SJCRH30 (cell line): Measurements from ENCODE around the gene MYMX. TPM values are rescaled to one million over a fixed set of nuclear protein-coding genes. Genes with fewer than 3 reads are reported as not detected.

Experiments
- DNase-seq, 2 experiments: peaks; one replicate each; pipeline ENCODE4 v3.0.0-alpha.2; 2015 to 2020
- H3K27ac ChIP-seq: fragments of 250-450 bp; sonication (Bioruptor Pico); 2 replicates; pipeline ENCODE4 v1.5.1; 2020; ENCODE audit warnings: mild to moderate bottlenecking, moderate library complexity
- H3K27me3 ChIP-seq: fragments of 250-450 bp; sonication (Bioruptor Pico); 2 replicates; pipeline ENCODE4 v1.5.1; 2020; ENCODE audit warnings: mild to moderate bottlenecking, moderate library complexity
- H3K36me3 ChIP-seq: fragments of 250-450 bp; sonication (Bioruptor Pico); 2 replicates; pipeline ENCODE4 v1.5.1; 2020; ENCODE audit warnings: mild to moderate bottlenecking, moderate library complexity
- H3K4me1 ChIP-seq: fragments of 250-450 bp; sonication (Bioruptor Pico); 2 replicates; pipeline ENCODE4 v1.5.1; 2020; ENCODE audit warnings: mild to moderate bottlenecking, moderate library complexity
- H3K4me3 ChIP-seq: fragments of 250-450 bp; sonication (Bioruptor Pico); 2 replicates; pipeline ENCODE4 v1.5.1; 2020; ENCODE audit warnings: mild to moderate bottlenecking, moderate library complexity
- H3K9me3 ChIP-seq: fragments of 250-450 bp; sonication (Bioruptor Pico); replicated peaks from 2 replicates; pipeline ENCODE4 v1.5.1; 2020; ENCODE audit warnings: mild to moderate bottlenecking, moderate library complexity
- total RNA-seq: library from RNA; depleted of rRNA; stranded (reverse); fragments of >200 nt; shearing (Covaris generic); gene quantifications from 2 replicates; pipeline ENCODE4 v1.2.3, GENCODE V29; 2014

Gene MYMX
- total RNA-seq, 1 experiment from 2014 or later: 106 TPM

DNA sequence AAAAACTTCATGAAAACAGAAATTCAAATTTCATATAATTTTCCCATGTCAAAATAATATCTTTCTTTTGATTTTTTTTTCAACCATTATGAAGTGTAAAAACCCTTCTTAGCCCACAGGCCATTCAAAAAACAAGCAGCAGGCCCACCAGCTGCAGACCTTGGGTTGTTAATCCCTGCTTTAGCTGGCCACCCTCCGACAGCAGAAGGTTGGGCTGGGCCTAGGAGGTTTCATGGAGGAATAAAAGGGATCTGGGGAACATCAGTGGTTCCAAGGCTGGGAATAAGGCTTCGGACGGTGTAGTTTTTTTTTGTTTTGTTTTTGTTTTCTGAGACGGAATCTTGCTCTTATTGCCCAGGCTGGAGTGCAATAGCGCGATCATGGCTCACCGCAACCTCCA, 26.6 kb downstream of the MYMX start:
- Histone ChIP-seq H3K36me3 (peaks cover 9% of the 10 kb centered on the region), H3K4me3 (no peak overlapping the region), H3K9me3 (no peaks in the 10 kb centered on the region), H3K27me3 (no peaks in the 10 kb centered on the region), H3K4me1 (no peaks in the 10 kb centered on the region; the same call in 1 of the 2 replicates), H3K27ac (no peak overlapping the region)
- no peak for DNase-seq

DNA sequence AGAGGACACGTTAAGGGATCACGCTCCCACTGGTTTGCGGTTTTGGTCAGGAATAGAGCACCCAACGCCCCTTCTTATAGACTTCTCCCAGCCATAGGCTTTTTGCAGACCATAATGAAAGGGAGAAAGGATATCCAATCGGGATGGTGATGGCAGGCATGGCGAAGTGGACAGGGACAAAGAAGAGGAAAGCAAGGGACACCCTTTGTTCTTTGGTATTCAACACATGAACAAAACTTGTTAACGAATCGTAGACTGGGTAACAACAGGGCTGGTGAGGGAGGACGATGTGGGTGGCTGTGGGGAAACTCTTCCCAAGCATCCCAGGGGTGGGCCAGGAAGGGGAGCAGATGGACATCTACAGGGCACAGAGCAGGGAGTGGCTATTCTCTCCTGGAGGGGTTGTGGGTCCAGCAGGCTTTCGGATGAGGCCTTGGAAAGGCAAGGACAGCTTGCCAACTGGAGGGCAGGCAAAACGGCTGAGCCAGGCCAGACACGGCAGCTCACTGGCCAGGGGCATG, 28.7 kb downstream of the MYMX start:
- Histone ChIP-seq H3K9me3 (no peaks in the 10 kb centered on the region), H3K4me1 (no peaks in the 10 kb centered on the region; the same call in none of the 2 replicates), H3K27me3 (no peaks in the 10 kb centered on the region), H3K27ac (no peak overlapping the region), H3K4me3 (peak overlapping the region; percentile 93), H3K36me3 (peaks cover 31% of the 10 kb centered on the region)
- DNase-seq: no peak

DNA sequence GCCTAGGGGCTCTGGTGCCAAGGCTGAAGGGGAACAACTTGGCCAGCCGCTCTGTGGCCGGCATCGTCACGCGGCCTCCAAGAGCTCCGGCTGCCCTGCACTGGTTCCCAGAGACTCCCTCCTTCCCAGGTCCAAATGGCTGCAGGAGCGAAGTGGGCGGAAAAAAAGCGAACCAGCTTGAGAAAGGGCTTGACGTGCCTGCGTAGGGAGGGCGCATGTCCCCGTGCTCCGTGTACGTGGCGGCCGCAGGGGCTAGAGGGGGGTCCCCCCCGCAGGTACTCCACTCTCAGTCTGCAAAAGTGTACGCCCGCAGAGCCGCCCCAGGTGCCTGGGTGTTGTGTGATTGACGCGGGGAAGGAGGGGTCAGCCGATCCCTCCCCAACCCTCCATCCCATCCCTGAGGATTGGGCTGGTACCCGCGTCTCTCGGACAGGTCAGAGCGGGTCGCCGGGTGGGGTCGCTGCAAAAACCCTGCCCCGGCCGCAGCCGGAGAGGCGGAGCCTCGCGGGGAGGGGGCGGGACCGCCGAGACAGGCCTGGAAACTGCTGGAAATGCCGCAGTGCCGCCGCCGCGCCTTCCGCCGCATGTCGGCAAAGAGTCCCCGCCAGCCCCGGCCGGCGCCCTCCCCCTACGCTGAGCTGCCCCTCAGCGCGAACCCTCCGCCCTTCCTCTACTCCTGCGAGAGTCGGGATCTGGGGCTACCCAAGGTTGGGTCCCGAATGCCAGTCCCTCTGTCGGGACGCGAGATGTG, 29.4 kb downstream of the MYMX start:
- DNase-seq: peak; percentile 82
- Histone ChIP-seq H3K27me3 (no peaks in the 10 kb centered on the region), H3K9me3 (no peaks in the 10 kb centered on the region), H3K27ac (peak overlapping the region; percentile 84), H3K36me3 (peaks cover 37% of the 10 kb centered on the region), H3K4me3 (peak overlapping the region; percentile 93), H3K4me1 (no peaks in the 10 kb centered on the region; the same call in none of the 2 replicates)

DNA sequence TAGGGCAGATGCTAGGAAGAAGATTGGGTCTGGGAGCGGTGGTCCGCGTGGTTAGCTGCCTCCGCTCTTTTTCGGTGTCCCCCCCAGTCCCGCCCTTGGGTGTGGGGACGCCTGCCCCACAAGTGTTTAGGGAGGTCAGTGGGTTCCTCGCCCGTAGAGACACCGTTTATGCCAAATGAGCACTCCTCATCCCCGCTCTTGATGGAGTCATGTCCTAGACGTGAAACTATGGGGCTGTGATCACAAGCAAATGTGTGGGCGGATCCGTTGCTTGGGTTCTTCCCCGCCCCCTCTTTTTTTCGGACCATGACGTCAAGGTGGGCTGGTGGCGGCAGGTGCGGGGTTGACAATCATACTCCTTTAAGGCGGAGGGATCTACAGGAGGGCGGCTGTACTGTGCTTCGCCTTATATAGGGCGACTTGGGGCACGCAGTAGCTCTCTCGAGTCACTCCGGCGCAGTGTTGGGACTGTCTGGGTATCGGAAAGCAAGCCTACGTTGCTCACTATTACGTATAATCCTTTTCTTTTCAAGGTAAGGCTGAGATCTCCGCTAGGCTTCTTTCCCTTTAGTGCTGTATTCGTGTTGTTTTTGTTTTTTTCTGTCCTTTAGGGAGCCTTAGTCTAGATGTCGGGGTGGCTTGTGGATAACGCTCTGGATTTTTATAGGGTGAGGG, 30.1 kb downstream of the MYMX start, which contains the start of gene HSP90AB1:
HSP90AB1 (plus strand) TSS at position 439 of the 675 bp plus-strand sequence. CDS start 1,529 bp downstream, outside the sequence.
- Histone ChIP-seq H3K4me3 (peak within 1 kb of the TSS; percentile 93), H3K27ac (peak within 1 kb of the TSS; percentile 84), H3K36me3 (peaks cover 44% of the 10 kb centered on the region), H3K27me3 (no peaks in the 10 kb centered on the region), H3K4me1 (no peaks in the 10 kb centered on the region; the same call in none of the 2 replicates), H3K9me3 (no peaks in the 10 kb centered on the region)
- peak; percentile 95 to 97 for DNase-seq

DNA sequence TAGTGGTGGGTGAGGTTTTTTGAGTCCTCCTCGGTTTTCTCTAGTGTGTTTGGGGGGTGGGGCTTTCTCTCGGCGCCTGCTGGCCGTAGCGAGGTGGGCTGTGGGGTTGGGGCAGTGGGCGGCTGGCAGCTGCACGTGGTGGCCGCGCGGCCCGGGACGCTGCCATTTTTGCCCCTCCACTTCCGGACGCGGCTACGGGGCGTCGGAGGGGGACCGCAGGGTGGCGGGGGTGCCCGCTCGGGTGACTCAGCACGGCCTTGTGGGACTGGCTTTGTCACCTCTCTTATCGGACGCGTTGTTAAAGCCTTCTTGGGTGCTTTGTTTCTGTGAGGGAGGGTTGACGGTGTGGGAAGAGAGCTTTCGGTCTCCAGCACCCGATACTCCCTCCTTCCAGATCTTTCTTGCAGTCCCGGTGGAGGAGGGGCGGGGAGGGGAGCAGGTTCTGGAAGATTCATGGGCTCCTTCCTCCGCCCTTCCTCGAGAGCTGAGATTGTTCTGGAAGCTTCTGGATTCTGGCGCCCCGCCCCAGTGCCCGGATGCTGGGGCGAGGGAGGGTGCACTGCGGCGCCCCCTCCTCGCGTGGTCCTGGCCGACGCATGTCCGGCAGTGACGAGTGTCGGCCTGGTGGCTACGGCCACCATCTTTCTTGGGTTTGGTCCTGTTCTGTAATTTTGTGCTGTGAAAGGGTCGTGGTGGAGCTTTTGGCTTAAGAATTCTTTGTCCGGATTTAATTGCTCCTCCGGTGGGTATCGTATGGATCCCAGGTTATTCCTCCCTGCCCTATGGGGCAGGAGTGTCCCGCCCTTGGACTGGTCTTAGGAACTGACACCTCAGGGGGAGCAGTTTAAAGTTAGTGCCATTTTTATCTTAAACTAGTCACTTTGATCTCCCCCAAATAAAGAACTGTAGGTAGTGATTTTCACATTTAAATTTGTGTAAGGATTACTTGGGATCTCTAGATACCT, 30.9 kb downstream of the MYMX start:
- DNase-seq: peak; percentile 49 to 53
- Histone ChIP-seq H3K27ac (peak overlapping the region; percentile 84), H3K27me3 (no peaks in the 10 kb centered on the region), H3K4me3 (peak overlapping the region; percentile 93), H3K4me1 (no peaks in the 10 kb centered on the region; the same call in none of the 2 replicates), H3K36me3 (peaks cover 52% of the 10 kb centered on the region), H3K9me3 (no peaks in the 10 kb centered on the region)

DNA sequence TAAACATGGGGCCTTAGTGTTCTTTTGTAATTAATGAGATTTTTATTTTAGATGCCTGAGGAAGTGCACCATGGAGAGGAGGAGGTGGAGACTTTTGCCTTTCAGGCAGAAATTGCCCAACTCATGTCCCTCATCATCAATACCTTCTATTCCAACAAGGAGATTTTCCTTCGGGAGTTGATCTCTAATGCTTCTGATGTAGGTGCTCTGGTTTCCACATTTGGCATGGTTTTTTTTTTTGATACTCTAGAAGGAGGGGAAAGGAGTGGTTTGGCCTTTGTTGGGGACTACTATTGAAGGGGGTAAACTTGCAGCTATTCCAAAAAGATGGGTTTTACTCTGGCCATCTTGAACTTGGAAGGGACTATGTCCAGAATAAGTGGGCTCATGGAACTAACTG, 31.9 kb downstream of the MYMX start:
- H3K4me1 ChIP-seq: no peaks in the 10 kb centered on the region; the same call in none of the 2 replicates
- H3K36me3 ChIP-seq: peaks cover 62% of the 10 kb centered on the region
- no peak for DNase-seq
- peak overlapping the region; percentile 93 for H3K4me3 ChIP-seq
- H3K9me3 ChIP-seq: no peaks in the 10 kb centered on the region
- no peaks in the 10 kb centered on the region for H3K27me3 ChIP-seq
- H3K27ac ChIP-seq: no peak overlapping the region

DNA sequence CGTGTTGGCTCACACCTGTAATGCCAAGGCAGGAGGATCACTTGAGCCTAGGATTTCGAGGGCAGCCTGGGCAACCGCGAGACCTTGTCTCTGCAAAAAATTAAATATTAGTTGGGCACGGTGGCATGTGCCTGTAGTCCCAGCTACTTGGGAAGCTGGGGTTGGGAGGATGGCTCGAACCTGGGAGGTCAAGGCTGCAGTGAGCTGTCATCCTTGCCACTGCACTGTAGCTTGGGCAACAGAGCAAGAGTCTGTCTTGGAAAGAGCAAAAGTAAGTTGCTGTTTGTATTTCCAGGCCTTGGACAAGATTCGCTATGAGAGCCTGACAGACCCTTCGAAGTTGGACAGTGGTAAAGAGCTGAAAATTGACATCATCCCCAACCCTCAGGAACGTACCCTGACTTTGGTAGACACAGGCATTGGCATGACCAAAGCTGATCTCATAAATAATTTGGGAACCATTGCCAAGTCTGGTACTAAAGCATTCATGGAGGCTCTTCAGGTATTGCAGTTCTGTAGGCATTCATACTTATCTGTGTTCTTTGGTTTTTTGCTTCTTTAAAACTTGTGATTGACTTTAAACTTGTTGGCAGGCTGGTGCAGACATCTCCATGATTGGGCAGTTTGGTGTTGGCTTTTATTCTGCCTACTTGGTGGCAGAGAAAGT, 32.5 kb downstream of the MYMX start:
- H3K4me1 ChIP-seq: no peaks in the 10 kb centered on the region; the same call in none of the 2 replicates
- H3K9me3 ChIP-seq: no peaks in the 10 kb centered on the region
- peaks cover 68% of the 10 kb centered on the region for H3K36me3 ChIP-seq
- DNase-seq: no peak
- peak overlapping the region; percentile 93; the same call in 1 of the 2 replicates for H3K4me3 ChIP-seq
- H3K27ac ChIP-seq: no peak overlapping the region
- H3K27me3 ChIP-seq: no peaks in the 10 kb centered on the region

DNA sequence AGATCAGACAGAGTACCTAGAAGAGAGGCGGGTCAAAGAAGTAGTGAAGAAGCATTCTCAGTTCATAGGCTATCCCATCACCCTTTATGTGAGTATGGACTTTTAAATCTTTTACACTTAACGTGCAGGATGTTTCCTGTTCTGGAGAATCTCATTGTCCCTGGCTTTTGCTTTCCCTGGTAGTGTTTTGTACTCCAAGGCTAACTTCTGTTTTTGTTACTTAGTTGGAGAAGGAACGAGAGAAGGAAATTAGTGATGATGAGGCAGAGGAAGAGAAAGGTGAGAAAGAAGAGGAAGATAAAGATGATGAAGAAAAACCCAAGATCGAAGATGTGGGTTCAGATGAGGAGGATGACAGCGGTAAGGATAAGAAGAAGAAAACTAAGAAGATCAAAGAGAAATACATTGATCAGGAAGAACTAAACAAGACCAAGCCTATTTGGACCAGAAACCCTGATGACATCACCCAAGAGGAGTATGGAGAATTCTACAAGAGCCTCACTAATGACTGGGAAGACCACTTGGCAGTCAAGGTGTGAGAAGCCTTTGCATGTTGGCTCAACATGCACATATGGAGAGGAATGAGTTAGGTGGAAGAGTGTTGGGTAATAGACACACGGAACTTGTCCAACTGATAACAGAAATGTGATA, 33.5 kb downstream of the MYMX start:
- H3K36me3 ChIP-seq: peaks cover 78% of the 10 kb centered on the region
- H3K27ac ChIP-seq: no peak overlapping the region
- H3K27me3 ChIP-seq: no peaks in the 10 kb centered on the region
- no peak for DNase-seq
- no peak overlapping the region for H3K4me3 ChIP-seq
- no peaks in the 10 kb centered on the region; the same call in none of the 2 replicates for H3K4me1 ChIP-seq
- H3K9me3 ChIP-seq: no peaks in the 10 kb centered on the region

DNA sequence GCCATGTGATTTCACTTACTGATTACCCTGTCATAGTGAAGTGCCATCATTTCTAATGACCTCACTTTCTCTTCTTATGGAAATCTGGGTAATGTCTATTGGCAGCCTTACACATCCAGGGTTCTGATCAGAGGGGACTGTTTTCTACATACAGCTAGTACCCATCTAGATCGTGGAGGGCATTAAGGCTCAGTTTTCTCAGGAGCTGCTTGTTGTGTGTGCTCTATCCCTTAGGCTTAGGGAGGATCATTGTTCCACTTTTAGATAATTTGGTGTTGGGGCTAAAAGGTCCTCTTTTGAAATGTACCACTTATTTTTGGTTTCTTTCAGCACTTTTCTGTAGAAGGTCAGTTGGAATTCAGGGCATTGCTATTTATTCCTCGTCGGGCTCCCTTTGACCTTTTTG, 34.0 kb downstream of the MYMX start:
- no peak for DNase-seq
- no peaks in the 10 kb centered on the region for H3K9me3 ChIP-seq
- no peaks in the 10 kb centered on the region; the same call in none of the 2 replicates for H3K4me1 ChIP-seq
- H3K4me3 ChIP-seq: no peak overlapping the region
- H3K36me3 ChIP-seq: peaks cover 83% of the 10 kb centered on the region
- no peak overlapping the region for H3K27ac ChIP-seq
- no peaks in the 10 kb centered on the region for H3K27me3 ChIP-seq

DNA sequence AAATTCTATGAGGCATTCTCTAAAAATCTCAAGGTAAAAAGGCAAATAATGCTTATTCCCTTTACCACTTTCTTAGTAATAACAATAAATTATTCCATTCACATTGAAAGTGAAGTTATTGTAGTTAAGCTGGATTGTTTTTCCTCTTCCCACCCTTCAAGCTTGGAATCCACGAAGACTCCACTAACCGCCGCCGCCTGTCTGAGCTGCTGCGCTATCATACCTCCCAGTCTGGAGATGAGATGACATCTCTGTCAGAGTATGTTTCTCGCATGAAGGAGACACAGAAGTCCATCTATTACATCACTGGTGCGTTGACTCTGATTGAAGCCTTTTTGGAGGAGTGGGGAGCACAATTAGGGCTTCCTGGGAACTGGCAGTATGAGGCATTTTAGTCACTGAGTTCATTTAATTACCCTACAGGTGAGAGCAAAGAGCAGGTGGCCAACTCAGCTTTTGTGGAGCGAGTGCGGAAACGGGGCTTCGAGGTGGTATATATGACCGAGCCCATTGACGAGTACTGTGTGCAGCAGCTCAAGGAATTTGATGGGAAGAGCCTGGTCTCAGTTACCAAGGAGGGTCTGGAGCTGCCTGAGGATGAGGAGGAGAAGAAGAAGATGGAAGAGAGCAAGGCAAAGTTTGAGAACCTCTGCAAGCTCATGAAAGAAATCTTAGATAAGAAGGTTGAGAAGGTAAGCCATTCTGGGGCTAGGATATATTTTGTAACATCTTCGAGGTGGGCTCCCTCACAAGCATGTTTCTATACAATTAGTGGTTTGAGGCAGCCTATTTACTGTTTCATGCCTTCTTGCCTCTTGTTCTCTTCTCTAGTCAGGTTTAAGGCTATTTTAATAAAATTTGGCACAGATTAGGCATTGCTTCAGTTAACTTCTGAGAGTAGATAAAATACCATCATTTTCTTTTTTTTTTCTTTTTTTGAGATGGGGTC, 35.1 kb downstream of the MYMX start:
- Histone ChIP-seq H3K9me3 (no peaks in the 10 kb centered on the region), H3K4me1 (no peaks in the 10 kb centered on the region; the same call in none of the 2 replicates), H3K27me3 (no peaks in the 10 kb centered on the region), H3K27ac (no peak overlapping the region), H3K36me3 (peaks cover 83% of the 10 kb centered on the region), H3K4me3 (no peak overlapping the region)
- no peak for DNase-seq

DNA sequence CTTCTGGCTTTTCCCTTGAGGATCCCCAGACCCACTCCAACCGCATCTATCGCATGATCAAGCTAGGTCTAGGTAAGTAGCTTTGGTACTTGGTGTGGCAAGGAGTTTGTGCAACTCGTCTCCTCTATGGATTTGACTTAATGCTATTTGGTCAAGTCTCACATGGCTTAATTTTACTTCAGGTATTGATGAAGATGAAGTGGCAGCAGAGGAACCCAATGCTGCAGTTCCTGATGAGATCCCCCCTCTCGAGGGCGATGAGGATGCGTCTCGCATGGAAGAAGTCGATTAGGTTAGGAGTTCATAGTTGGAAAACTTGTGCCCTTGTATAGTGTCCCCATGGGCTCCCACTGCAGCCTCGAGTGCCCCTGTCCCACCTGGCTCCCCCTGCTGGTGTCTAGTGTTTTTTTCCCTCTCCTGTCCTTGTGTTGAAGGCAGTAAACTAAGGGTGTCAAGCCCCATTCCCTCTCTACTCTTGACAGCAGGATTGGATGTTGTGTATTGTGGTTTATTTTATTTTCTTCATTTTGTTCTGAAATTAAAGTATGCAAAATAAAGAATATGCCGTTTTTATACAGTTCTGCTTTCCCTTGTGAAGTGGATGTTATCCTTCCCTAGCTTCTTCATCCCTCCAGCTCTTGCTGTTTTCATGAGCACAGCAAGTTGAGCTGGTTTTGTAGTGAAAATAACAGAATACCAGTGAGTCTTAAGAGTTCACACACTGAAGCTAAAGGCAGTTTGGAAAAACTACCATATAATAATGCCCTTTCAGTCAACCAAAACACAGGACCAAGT, 36.8 kb downstream of the MYMX start:
- Histone ChIP-seq H3K27ac (no peak overlapping the region), H3K27me3 (no peaks in the 10 kb centered on the region), H3K9me3 (no peaks in the 10 kb centered on the region), H3K4me3 (no peak overlapping the region), H3K4me1 (peaks cover 7% of the 10 kb centered on the region), H3K36me3 (peaks cover 72% of the 10 kb centered on the region)
- peak; percentile 66 to 75 for DNase-seq
